Keratinocyte (primary cell): ENCODE measurements around the gene LIPT2. TPM values are rescaled to one million over a fixed set of nuclear protein-coding genes. Genes with fewer than 3 reads are reported as not detected.

Source experiments
- DNase-seq: peaks from one replicate; pipeline ENCODE4 v3.0.0-alpha.2; 2011; ENCODE audit warnings: low read depth, missing footprints, low spot score
- FAIRE-seq: peaks from 2 replicates; lab custom pipeline; 2011; peaks lifted over from hg19 to GRCh38; lab: Jason Lieb, UNC
- H2AFZ ChIP-seq: 2 replicates; pipeline ENCODE4 v1.6.0; 2012; ENCODE audit warnings: low read length, control low read depth, inconsistent platforms; ENCODE audit not compliant: control insufficient read depth
- H3K27ac ChIP-seq: 2 replicates; pipeline ENCODE4 v1.5.1; 2011; ENCODE audit warnings: low read length; ENCODE audit not compliant: control insufficient read depth, insufficient read depth
- H3K27me3 ChIP-seq: 3 replicates; pipeline ENCODE4 v1.6.0; 2011; ENCODE audit warnings: low read length; ENCODE audit not compliant: control insufficient read depth, insufficient read depth; ENCODE audit errors: extremely low read depth
- H3K36me3 ChIP-seq, 2 experiments: 2 replicates in 1 of 2; 3 replicates in 1 of 2; pipeline ENCODE4 v1.5.1; 2011; ENCODE audit warnings: low read length in 2 of 2, mild to moderate bottlenecking in 1 of 2; ENCODE audit not compliant: control insufficient read depth in 2 of 2, insufficient read depth in 2 of 2; ENCODE audit errors: extremely low read depth in 1 of 2
- H3K4me1 ChIP-seq: 3 replicates; pipeline ENCODE4 v1.5.1; 2011; ENCODE audit warnings: low read length; ENCODE audit not compliant: control insufficient read depth, insufficient read depth; ENCODE audit errors: extremely low read depth
- H3K4me2 ChIP-seq: 3 replicates; pipeline ENCODE4 v1.6.0; 2011; ENCODE audit warnings: low read depth, low read length; ENCODE audit not compliant: control insufficient read depth, insufficient read depth; ENCODE audit errors: extremely low read depth
- H3K4me3 ChIP-seq, 3 experiments: fragments of 200-600 bp in 1 of 3; sonication (generic) in 1 of 3; 2 replicates in 2 of 3; 3 replicates in 1 of 3; pipeline ENCODE4 v1.5.1; 2011 to 2016; ENCODE audit warnings: low read length in 3 of 3, mild to moderate bottlenecking in 3 of 3, control low read depth in 2 of 3, inconsistent platforms in 1 of 3, low read depth in 1 of 3, mixed read lengths in 1 of 3, mixed run types in 1 of 3, moderate library complexity in 1 of 3; ENCODE audit not compliant: control insufficient read depth in 2 of 3, insufficient read depth in 2 of 3; ENCODE audit errors: extremely low read depth in 1 of 3
- H3K79me2 ChIP-seq: 2 replicates; pipeline ENCODE4 v1.6.0; 2012; ENCODE audit warnings: low read length; ENCODE audit not compliant: control insufficient read depth, insufficient read depth
- H3K9ac ChIP-seq: 3 replicates; pipeline ENCODE4 v1.6.0; 2011; ENCODE audit warnings: low read length; ENCODE audit not compliant: control insufficient read depth, insufficient read depth; ENCODE audit errors: extremely low read depth
- H3K9me1 ChIP-seq: 3 replicates; pipeline ENCODE4 v1.6.0; 2011; ENCODE audit warnings: low read length; ENCODE audit not compliant: control insufficient read depth, insufficient read depth; ENCODE audit errors: extremely low read depth
- H3K9me3 ChIP-seq: 2 replicates; pipeline ENCODE4 v1.5.1; 2012; ENCODE audit warnings: low read depth, low read length; ENCODE audit not compliant: control insufficient read depth
- H4K20me1 ChIP-seq: 3 replicates; pipeline ENCODE4 v1.6.0; 2011; ENCODE audit warnings: low read length; ENCODE audit not compliant: control insufficient read depth, insufficient read depth; ENCODE audit errors: extremely low read depth
- EZH2 ChIP-seq: IDR thresholded peaks from one replicate; pipeline ENCODE4 v1.6.1; 2012; ENCODE audit warnings: inconsistent platforms, mild to moderate bottlenecking, low read length, moderate library complexity
- dilution Hi-C: fragments of 300-500 bp; cut with MboI; formaldehyde crosslinking; loops from one replicate; pipeline ENCODE4 v1.7.0; 2020; ENCODE audit warnings: low sequenced_read_pairs; ENCODE audit not compliant: extremely low pct_ligation_motif_present
- polyA plus RNA-seq, 5 experiments: library from polyadenylated mRNA; depleted of rRNA in 3 of 5; stranded (reverse) in 3 of 5; stranded (forward) in 1 of 5; unstranded in 1 of 5; fragments of >200 nt; gene quantifications; 1 replicate in 1 of 5; 2 replicates in 3 of 5; 3 replicates in 1 of 5; pipeline versions ENCODE4 v1.2.1 to v1.2.3, GENCODE V29; 2011 to 2012; ENCODE audit warnings: missing spikeins in 2 of 5, low read depth in 1 of 5, low replicate concordance in 1 of 5
- TF ChIP-seq, protein P1 (sequence below), 3 experiments: IDR thresholded peaks in 1 of 3; conservative IDR thresholded peaks in 1 of 3; optimal IDR thresholded peaks in 1 of 3; 2 replicates in 2 of 3; 3 replicates in 1 of 3; pipeline versions ENCODE3 to v1.5.1; 2011; ENCODE audit warnings: low read length in 3 of 3, mild to moderate bottlenecking in 3 of 3, moderate library complexity in 2 of 3, control low read depth in 1 of 3, inconsistent platforms in 1 of 3; ENCODE audit not compliant: insufficient read depth in 2 of 3; ENCODE audit errors: extremely low read depth in 1 of 3

Gene LIPT2
- polyA plus RNA-seq, 1 donor (not counting 4 experiments of a cell fraction or from before 2014, with no cell fraction given): 2.3 TPM

- Histone ChIP-seq H3K36me3 (no peaks in the 10 kb centered on the region), H3K27me3 (peaks cover 14% of the 10 kb centered on the region), H3K9ac (no peak overlapping the region), H3K79me2 (no peaks in the 10 kb centered on the region), H3K4me3 (no peak overlapping the region), H4K20me1 (no peaks in the 10 kb centered on the region), H2AFZ (no peak overlapping the region), H3K4me1 (peaks cover 3% of the 10 kb centered on the region), H3K9me3 (no peaks in the 10 kb centered on the region), H3K9me1 (no peaks in the 10 kb centered on the region), H3K4me2 (no peak overlapping the region), H3K27ac (no peak overlapping the region)
- DNase-seq (no peak), FAIRE-seq (no peak)
- dilution Hi-C loops: no loop called here
- TF ChIP-seq, protein P1, sequence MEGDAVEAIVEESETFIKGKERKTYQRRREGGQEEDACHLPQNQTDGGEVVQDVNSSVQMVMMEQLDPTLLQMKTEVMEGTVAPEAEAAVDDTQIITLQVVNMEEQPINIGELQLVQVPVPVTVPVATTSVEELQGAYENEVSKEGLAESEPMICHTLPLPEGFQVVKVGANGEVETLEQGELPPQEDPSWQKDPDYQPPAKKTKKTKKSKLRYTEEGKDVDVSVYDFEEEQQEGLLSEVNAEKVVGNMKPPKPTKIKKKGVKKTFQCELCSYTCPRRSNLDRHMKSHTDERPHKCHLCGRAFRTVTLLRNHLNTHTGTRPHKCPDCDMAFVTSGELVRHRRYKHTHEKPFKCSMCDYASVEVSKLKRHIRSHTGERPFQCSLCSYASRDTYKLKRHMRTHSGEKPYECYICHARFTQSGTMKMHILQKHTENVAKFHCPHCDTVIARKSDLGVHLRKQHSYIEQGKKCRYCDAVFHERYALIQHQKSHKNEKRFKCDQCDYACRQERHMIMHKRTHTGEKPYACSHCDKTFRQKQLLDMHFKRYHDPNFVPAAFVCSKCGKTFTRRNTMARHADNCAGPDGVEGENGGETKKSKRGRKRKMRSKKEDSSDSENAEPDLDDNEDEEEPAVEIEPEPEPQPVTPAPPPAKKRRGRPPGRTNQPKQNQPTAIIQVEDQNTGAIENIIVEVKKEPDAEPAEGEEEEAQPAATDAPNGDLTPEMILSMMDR (optimal IDR thresholded peaks at IDR 0.05 in 1 of 3, IDR thresholded peaks at IDR 0.05 in 1 of 3, conservative IDR thresholded peaks at IDR 0.05 in 1 of 3; ENCODE audit: extremely low read depth in 1 of 3, insufficient read depth in 2 of 3, low read length in 3 of 3): no peak
- TF ChIP-seq EZH2: no peak
These were observed 32.9 kb downstream of the LIPT2 start for GRCh38 chr11:74460481-74461154.

GRCh38 chr11:74460065-74460464 is 33.5 kb downstream of the LIPT2 start:
- TF ChIP-seq, protein P1 (optimal IDR thresholded peaks at IDR 0.05 in 1 of 3, IDR thresholded peaks at IDR 0.05 in 1 of 3, conservative IDR thresholded peaks at IDR 0.05 in 1 of 3; ENCODE audit: extremely low read depth in 1 of 3, insufficient read depth in 2 of 3, low read length in 3 of 3): no peak
- no peak for TF ChIP-seq EZH2
- Histone ChIP-seq H3K4me1 (peaks cover 3% of the 10 kb centered on the region), H3K9me3 (no peaks in the 10 kb centered on the region), H2AFZ (no peak overlapping the region), H3K4me3 (no peak overlapping the region), H4K20me1 (no peaks in the 10 kb centered on the region), H3K4me2 (no peak overlapping the region), H3K9me1 (no peaks in the 10 kb centered on the region), H3K36me3 (no peaks in the 10 kb centered on the region), H3K27me3 (peaks cover 14% of the 10 kb centered on the region), H3K79me2 (no peaks in the 10 kb centered on the region), H3K9ac (no peak overlapping the region), H3K27ac (no peak overlapping the region)
- FAIRE-seq (no peak), DNase-seq (no peak)
- dilution Hi-C loops: no loop called here
